ENCODE data around the gene MACROD2.

DNA sequence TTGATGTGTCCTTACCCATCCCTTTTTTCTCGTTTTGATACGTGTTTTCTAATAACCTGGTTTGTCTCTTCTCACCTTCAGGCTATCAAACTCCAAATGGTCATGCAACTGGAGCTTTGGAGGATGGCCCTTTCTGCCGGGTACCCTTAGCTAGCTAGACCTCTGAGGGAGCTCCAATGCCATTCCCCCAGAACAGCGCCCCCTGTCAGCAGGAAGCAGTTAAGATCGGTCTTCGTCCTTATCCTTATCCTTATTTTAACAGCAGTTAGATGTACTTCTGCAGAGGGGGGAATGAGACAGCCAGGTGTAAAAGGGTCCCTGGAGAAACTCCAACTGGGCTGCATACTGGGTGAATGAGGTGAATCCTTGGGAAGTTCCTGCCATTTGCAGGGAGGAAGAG, 42.1 kb upstream of the MACROD2 start:
- TF ChIP-seq SNAI2 (CRISPR knock-in tag; IDR thresholded peaks at IDR 0.05) (no peak), TCF4 (CRISPR knock-in tag; IDR thresholded peaks at IDR 0.05; ENCODE audit: borderline replicate concordance) (no peak), ZFP30 (CRISPR knock-in tag; IDR thresholded peaks at IDR 0.05) (no peak), ZNF70 (CRISPR knock-in tag; IDR thresholded peaks at IDR 0.05) (no peak), RARB (CRISPR knock-in tag; IDR thresholded peaks at IDR 0.05) (no peak)
- TF ChIP-seq, protein P1, sequence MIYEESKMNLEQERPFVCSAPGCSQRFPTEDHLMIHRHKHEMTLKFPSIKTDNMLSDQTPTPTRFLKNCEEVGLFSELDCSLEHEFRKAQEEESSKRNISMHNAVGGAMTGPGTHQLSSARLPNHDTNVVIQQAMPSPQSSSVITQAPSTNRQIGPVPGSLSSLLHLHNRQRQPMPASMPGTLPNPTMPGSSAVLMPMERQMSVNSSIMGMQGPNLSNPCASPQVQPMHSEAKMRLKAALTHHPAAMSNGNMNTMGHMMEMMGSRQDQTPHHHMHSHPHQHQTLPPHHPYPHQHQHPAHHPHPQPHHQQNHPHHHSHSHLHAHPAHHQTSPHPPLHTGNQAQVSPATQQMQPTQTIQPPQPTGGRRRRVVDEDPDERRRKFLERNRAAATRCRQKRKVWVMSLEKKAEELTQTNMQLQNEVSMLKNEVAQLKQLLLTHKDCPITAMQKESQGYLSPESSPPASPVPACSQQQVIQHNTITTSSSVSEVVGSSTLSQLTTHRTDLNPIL (CRISPR knock-in tag; IDR thresholded peaks at IDR 0.05; ENCODE audit: low read depth), result no peak
- TF ChIP-seq, protein P2, sequence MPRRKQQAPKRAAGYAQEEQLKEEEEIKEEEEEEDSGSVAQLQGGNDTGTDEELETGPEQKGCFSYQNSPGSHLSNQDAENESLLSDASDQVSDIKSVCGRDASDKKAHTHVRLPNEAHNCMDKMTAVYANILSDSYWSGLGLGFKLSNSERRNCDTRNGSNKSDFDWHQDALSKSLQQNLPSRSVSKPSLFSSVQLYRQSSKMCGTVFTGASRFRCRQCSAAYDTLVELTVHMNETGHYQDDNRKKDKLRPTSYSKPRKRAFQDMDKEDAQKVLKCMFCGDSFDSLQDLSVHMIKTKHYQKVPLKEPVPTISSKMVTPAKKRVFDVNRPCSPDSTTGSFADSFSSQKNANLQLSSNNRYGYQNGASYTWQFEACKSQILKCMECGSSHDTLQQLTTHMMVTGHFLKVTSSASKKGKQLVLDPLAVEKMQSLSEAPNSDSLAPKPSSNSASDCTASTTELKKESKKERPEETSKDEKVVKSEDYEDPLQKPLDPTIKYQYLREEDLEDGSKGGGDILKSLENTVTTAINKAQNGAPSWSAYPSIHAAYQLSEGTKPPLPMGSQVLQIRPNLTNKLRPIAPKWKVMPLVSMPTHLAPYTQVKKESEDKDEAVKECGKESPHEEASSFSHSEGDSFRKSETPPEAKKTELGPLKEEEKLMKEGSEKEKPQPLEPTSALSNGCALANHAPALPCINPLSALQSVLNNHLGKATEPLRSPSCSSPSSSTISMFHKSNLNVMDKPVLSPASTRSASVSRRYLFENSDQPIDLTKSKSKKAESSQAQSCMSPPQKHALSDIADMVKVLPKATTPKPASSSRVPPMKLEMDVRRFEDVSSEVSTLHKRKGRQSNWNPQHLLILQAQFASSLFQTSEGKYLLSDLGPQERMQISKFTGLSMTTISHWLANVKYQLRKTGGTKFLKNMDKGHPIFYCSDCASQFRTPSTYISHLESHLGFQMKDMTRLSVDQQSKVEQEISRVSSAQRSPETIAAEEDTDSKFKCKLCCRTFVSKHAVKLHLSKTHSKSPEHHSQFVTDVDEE (CRISPR knock-in tag; IDR thresholded peaks at IDR 0.05), result no peak
